ENCODE data around the gene KCNC1.

DNA sequence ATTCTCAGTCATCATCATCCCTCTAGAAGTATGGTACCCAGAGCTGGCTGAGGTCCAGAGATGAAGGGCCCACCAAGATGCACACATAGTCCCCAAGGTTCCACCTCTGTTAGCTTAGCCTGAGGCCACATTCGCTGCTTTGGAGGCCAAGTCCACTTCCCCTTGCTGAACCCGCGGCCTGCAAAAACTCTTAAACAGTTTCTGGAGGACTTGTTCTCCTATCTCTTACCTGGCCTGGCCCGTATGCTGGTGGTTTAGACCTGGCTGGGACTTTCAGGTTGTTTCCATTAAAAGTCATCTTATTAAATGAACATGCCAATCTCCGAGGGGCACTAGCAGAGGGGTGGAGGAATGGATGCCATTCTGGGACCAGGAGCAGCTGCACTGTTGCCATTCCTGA is 64.6 kb downstream of the KCNC1 start:
- TF ChIP-seq, protein P1, sequence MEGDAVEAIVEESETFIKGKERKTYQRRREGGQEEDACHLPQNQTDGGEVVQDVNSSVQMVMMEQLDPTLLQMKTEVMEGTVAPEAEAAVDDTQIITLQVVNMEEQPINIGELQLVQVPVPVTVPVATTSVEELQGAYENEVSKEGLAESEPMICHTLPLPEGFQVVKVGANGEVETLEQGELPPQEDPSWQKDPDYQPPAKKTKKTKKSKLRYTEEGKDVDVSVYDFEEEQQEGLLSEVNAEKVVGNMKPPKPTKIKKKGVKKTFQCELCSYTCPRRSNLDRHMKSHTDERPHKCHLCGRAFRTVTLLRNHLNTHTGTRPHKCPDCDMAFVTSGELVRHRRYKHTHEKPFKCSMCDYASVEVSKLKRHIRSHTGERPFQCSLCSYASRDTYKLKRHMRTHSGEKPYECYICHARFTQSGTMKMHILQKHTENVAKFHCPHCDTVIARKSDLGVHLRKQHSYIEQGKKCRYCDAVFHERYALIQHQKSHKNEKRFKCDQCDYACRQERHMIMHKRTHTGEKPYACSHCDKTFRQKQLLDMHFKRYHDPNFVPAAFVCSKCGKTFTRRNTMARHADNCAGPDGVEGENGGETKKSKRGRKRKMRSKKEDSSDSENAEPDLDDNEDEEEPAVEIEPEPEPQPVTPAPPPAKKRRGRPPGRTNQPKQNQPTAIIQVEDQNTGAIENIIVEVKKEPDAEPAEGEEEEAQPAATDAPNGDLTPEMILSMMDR (conservative IDR thresholded peaks at IDR 0.05 in 1 of 2, IDR thresholded peaks at IDR 0.05 in 1 of 2; ENCODE audit: low read depth in 1 of 2, low read length in 2 of 2) = no peak
- no peak for TF ChIP-seq EZH2 (IDR thresholded peaks at IDR 0.05; ENCODE audit: low read length, missing control alignments)
